Stimulated activated naive CD4-positive, alpha-beta T cell (primary cell): ENCODE measurements around the gene CD37.
A peak's percentile ranks its signal among the peaks of the same experiment; 100 is the strongest.
"Not testable (repeated sequence)": the region's sequence is repeated elsewhere in the genome, so short reads cannot be mapped to it uniquely, and the experiment has no call there.

ENCODE experiments used
- DNase-seq, 6 experiments: peaks; one replicate each; lab custom pipeline; 2025; lab: John Stamatoyannopoulos, UW

CD37 gene

GRCh38 chr19:49331187-49331586, 4.0 kb upstream of the CD37 start:
- not testable (repeated sequence) for DNase-seq

- DNase-seq, result peak; percentile 21 to 68 (median 54)
These were observed 3.6 kb upstream of the CD37 start for GRCh38 chr19:49331616-49332055.

GRCh38 chr19:49332691-49333417, 2.4 kb upstream of the CD37 start:
- DNase-seq, result not testable (repeated sequence)

- DNase-seq, result no peak
These were observed 1.8 kb upstream of the CD37 start for GRCh38 chr19:49333418-49333805.

- peak; percentile 55 to 70 (median 60) for DNase-seq
These were observed 1.4 kb upstream of the CD37 start for GRCh38 chr19:49333811-49334288.

- DNase-seq, result peak in 2 of 6 experiments; percentile 43 to 71
These were observed 727 bp downstream of the CD37 start for GRCh38 chr19:49335784-49336481.

- no peak for DNase-seq
These were observed 1.5 kb downstream of the CD37 start for GRCh38 chr19:49336482-49337266.

- DNase-seq, result no peak
These were observed 2.2 kb downstream of the CD37 start for GRCh38 chr19:49337267-49338022.

- DNase-seq, result no peak
These were observed 2.9 kb downstream of the CD37 start for GRCh38 chr19:49338023-49338677.

- DNase-seq, result peak in 1 of 6 experiments; percentile 26
These were observed 3.6 kb downstream of the CD37 start for GRCh38 chr19:49338691-49339300.

GRCh38 chr19:49339301-49340068, 4.3 kb downstream of the CD37 start:
- no peak for DNase-seq

- no peak for DNase-seq
These were observed 5.1 kb downstream of the CD37 start for GRCh38 chr19:49340069-49340864.

GRCh38 chr19:49340865-49341718, 5.9 kb downstream of the CD37 start:
- DNase-seq, result no peak

- DNase-seq, result no peak
These were observed 7.1 kb downstream of the CD37 start for GRCh38 chr19:49342291-49342721.

GRCh38 chr19:49343123-49343522, 7.9 kb downstream of the CD37 start:
- no peak for DNase-seq

GRCh38 chr19:49344505-49345423, 9.6 kb downstream of the CD37 start:
- DNase-seq, result no peak

- no peak for DNase-seq
These were observed 12.0 kb downstream of the CD37 start for GRCh38 chr19:49347191-49347590.
